ENCODE results near the gene HAPLN2.

Gene HAPLN2

GRCh38 chr1:156659988-156660751, 41.0 kb downstream of the HAPLN2 start:
- TF ChIP-seq ZFX (IDR thresholded peaks at IDR 0.05; ENCODE audit: borderline replicate concordance) (no peak), CTCF (IDR thresholded peaks at IDR 0.05) (peak; percentile 100)
- peak overlapping the region; percentile 42 for H3K27ac ChIP-seq

GRCh38 chr1:156660752-156661112, 41.5 kb downstream of the HAPLN2 start:
- H3K27ac ChIP-seq, result peak overlapping the region; percentile 42
- TF ChIP-seq ZFX (IDR thresholded peaks at IDR 0.05; ENCODE audit: borderline replicate concordance), result no peak
- TF ChIP-seq CTCF (IDR thresholded peaks at IDR 0.05), result no peak

GRCh38 chr1:156662005-156662799, 43.0 kb downstream of the HAPLN2 start:
- TF ChIP-seq CTCF (IDR thresholded peaks at IDR 0.05) (no peak), ZFX (IDR thresholded peaks at IDR 0.05; ENCODE audit: borderline replicate concordance) (no peak)
- no peak overlapping the region for H3K27ac ChIP-seq

- H3K27ac ChIP-seq, result no peak overlapping the region
- TF ChIP-seq CTCF (IDR thresholded peaks at IDR 0.05) (no peak), ZFX (IDR thresholded peaks at IDR 0.05; ENCODE audit: borderline replicate concordance) (no peak)
Observed at GRCh38 chr1:156662800-156663055, 43.5 kb downstream of the HAPLN2 start.

GRCh38 chr1:156663178-156663577, 44.0 kb downstream of the HAPLN2 start:
- H3K27ac ChIP-seq, result no peak overlapping the region
- TF ChIP-seq CTCF (IDR thresholded peaks at IDR 0.05), result no peak
- no peak for TF ChIP-seq ZFX (IDR thresholded peaks at IDR 0.05; ENCODE audit: borderline replicate concordance)

- H3K27ac ChIP-seq, result no peak overlapping the region
- TF ChIP-seq CTCF (IDR thresholded peaks at IDR 0.05) (no peak), ZFX (IDR thresholded peaks at IDR 0.05; ENCODE audit: borderline replicate concordance) (no peak)
Observed at GRCh38 chr1:156664046-156664766, 45.0 kb downstream of the HAPLN2 start.

Data from 22Rv1 (cell line).